HG03045 (cell line): ENCODE results near the gene GFRA4.

Experiments
- ATAC-seq: cut with Tn5 transposase; IDR thresholded peaks from one replicate; pipeline ENCODE4 v1.9.1; 2021; ENCODE audit warnings: mild to moderate bottlenecking, moderate library complexity; ENCODE audit not compliant: unreplicated experiment

GFRA4 gene

GRCh38 chr20:3663031-3663701 is at the start of gene GFRA4:
TSS of gene GFRA4 (minus strand) at chr20:3663399. CDS start at chr20:3663399, 0 bp downstream.
- no peak for ATAC-seq

GRCh38 chr20:3712279-3712873 is 49.2 kb upstream of the GFRA4 start, which contains the start of gene SIGLEC1:
TSS of gene SIGLEC1 (minus strand) at chr20:3712600. CDS start at chr20:3707128, 5,472 bp downstream.
- ATAC-seq, result no peak

DNA sequence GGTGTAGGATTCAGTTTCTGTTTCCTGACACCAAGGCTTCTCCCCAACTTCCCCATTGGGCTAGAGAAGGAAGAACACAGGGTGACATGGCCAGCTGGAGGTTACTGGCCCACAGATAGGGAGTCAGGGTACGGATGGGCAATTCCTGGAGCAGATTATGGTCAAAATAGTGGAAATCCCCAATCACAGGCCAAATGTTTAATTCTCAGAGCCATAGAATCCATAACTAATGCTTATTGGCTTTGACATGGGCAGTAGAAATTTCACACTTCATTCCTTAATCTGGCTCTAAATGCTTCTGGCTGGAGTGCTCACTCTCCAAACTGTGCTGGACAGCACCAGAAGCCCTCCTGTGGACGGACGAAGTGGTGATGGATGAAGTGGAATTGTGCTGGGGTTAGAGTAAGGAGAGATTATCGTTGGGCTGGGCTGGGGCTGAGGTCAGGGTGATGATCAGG is 48.3 kb upstream of the GFRA4 start:
- no peak for ATAC-seq

DNA sequence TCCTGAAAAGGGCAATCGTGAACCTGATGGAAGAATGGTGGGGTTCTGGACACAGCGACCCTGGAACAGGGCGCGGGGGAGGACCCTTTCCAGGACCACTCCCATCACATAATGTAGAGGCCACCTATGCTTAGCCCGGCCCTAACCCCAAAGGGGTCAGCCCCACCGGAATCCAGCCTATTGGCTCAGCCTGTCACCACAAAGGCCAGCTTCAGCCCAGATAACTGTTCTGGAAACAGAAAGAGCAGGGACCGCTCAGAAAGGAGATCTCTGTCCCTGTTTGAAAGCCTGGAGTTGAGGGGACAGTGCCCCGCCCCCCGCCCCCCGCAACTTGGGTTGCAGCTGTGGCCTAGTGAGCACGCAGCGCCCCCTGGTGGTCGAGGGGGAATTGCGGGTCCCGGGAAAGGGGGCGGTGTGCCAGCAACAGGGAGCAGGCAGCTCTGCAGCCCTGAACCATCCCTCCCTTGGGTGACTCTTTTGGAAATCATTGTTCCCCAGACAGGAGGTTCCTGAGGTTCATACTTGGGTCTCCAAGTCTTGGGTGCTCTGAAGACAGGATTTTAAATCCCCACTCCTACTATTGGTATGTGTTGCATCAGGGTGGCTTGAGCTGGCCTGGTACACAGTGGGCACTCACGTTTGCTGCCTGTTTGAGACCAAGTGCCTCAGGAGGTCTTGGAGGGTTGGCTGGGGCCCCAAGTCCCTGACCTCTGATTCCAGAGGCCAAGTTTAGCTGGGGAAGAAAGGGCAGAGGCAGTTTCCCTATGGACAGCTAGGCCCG is 47.7 kb upstream of the GFRA4 start:
- ATAC-seq, result no peak

DNA sequence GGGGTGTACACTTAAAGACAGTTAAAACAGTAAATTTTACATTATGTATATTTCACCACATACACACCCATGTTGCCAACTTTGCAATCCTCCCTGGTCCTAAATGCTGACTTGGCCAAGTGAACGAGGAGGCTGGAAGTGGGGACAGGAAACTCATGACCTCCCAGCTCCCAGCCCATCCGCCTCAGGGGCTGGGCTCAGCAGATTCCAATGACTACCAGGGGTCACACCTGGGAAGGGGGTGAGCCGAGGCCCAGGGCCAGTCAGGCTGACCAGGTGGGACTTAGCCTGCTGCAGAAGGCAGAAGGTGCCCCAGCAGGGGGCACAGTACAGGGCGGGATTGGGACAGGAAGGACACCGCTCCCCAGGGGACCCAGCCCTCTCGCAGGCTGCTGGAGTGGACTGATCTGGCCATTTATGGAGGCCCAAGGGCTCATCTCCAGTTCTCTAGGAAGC is 46.8 kb upstream of the GFRA4 start:
- ATAC-seq, result no peak

DNA sequence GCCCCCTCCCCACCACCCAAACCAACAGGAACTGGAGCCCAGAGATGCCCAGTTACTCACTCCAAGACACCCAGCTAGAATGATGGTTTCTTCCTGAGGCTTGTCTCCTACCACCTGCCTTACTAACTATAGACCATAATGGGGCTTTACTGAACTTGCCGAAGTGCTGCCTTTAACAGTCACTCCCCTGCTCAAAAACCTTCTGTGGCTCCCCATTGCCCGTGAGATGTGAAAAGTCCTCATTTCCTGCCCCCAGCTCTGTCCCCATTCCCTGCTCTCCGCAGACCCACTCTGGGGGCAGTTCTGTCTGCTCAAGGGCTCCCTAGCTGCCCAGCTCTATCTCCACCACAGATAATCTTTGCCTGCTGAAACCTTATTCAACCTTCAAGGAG is 44.3 kb upstream of the GFRA4 start:
- no peak for ATAC-seq

DNA sequence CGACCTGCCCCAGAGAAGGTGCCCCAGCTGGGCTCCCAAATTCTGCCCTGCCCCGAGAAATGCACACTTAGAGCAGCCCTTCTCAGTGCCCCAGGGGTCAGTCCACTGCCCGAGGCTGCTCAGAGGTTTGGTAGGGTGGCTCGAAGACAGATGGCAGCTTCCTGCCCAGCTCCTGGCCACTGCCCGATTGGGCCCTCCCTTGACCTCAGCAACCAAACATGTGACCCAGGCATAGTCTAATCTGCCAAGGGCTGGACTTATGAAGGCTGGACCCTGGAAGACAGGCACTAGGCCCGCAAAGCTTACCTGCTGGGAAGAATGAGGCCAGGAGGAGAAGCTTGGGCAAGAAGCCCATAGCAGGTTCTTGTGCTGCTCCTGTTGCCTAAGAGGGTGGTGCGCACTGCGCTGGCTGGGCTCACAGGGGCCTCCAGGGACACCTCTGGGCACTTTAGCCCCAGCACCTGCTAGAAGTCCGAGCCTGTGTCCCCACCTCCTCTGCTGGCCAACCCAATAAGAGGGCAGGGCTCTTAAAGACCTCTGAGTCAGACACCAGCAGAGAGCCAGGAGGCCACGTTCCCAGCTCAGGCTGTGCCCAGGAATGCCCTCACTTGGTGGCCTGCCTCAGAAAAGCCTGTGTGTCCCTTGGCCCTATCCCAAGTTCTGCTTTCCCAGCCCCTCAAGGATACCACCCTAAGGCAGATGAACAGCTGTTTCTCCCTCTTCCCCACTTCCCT is 43.7 kb upstream of the GFRA4 start:
- ATAC-seq, result no peak

- ATAC-seq, result no peak
These were observed 43.0 kb upstream of the GFRA4 start for GRCh38 chr20:3705970-3706739.

DNA sequence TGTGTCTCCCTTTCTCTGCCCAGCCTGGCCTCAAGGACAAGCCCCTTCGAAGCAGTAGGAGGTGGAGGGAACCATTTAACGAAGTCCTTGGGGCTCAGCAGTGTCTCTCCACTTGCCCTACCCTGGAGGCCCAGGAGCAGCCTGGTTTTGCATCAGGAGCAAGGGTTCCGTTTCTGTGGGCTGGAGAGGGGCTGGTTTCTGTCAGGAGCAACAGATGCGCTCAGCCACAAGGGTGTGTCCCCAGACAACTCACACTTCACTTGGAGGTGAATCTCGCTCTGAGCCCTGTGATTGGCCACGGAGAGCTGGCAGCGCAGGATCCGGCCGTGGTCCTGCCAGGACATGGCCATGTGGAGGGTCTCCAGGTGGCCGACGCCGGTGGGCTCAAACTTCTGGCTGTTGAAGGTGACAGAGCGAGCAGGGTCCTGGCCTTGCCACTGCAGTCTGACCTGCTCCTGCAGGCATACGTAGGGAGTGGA is 42.3 kb upstream of the GFRA4 start:
- no peak for ATAC-seq

GRCh38 chr20:3704087-3704486 is 40.9 kb upstream of the GFRA4 start:
- ATAC-seq, result no peak

- no peak for ATAC-seq
These were observed 39.6 kb upstream of the GFRA4 start for GRCh38 chr20:3702611-3703391.

DNA sequence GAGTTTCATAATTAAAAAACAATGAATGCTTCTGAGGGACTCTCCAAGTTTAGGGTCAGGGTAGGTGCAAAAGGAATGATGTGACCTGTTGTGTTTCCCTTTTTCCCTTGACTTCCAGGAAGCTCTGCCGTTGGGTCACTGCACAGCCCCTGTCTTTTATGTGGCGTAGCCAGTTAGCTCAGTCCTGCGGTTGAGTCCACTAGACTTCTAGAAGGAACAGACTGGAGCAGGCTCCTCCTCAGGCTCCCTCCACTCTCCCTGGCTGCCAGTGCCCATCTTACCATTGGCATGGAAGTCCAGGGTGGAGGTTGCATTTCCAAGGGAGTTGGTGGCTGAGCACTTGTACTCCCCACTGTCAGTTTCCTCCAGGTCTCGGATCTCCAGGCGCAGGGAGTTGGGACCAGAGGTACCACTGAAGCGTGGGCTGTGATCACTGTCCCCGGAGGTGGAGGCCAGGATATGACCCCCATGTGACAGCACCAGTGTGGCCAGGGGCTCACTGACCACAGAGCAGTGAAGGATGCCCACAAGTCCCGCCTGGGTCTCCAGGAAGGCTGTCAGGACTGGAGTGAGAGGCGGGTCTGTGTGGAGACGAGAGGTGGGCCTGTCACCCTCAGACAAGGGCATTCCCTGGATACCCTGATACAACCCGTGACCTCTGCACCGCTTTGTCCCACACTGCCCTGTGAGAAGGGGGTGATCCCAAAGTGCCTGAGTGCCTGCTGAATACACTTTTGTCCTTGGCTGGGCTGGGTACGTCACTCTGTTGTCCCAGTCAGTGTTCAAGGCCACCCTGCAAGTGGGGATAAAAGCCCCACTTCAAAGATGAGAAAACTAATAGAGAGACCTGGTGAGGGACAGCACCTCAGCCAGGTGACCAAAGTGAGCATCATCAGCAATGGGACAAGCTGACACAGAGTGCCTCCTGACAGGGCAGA is 38.1 kb upstream of the GFRA4 start:
- no peak for ATAC-seq

GRCh38 chr20:3699037-3699436 is 35.8 kb upstream of the GFRA4 start:
- no peak for ATAC-seq

- no peak for ATAC-seq
These were observed 35.4 kb upstream of the GFRA4 start for GRCh38 chr20:3698591-3699001.

DNA sequence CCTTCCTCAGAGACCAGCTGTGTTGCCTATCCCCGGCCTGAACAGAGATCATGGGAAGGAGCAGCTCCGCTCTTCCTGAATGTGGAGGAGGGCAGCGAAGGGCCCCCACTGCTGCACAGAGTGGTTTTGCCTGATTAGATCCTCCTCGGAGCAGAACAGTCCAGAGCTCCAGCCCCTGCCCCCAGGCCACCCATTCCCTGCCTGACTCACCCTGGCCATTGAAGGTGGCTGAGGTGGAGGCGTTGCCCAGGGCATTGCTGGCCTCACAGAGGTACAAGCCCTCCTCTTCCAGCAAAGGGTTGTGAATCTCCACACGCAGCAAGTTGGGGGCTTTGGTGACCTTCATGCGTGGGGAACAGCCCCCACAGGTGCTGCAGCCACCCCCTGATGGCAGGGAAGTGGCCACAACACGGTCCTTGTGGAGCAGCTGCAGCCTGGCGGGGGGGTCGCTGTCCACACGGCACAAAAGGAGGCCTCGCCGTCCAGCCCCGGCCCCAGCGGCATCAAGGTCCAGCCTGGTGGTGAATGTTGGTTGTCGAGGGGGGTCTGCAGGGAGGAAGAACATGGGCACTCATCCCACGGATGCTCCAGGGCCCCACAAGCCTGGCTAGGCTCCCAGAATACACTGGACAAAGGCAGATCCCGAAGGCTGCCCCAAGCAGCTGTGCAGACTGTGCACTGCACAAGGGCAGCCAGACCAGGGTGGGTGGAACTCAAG is 34.5 kb upstream of the GFRA4 start:
- ATAC-seq, result no peak

DNA sequence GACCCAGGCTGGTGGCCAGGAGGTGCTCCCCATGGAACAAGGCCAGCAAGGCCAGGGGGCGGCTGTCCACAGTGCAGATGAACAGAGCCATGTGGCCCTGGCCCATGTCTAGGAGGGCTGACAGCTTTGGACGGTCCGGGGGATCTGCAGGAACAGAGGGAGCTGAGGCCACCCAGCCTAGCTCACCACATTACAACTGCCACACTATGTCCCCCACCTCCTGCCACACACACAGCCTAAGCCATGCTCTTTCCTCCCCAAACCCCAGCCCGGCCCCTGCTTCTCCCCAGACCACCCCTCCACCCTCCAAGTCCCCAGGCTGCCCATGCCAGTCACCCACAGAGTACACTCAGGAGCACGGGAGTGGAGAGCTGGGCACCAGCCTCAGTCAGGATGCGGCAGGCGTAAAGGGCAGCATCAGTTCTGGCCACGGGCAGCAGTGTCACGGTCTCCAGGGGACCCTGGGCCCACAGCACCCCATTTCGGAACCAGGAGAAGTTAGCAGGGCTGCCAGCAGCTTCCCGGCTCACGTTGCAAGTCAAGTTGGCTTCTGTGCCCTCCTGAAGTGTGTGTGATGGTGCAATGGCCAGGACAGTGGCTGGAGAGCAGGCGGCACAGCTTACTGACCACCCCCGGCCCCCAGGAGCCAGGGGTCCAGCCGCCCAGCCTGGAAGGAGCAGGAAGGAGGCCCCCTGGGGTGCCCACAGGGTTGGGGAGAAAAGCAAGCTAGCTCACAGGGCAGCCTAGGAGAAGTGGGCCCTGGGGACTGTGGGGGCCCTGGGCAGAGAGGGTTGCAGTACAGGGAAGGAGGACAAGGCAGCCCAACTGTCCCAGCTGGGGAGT is 33.8 kb upstream of the GFRA4 start:
- no peak for ATAC-seq

DNA sequence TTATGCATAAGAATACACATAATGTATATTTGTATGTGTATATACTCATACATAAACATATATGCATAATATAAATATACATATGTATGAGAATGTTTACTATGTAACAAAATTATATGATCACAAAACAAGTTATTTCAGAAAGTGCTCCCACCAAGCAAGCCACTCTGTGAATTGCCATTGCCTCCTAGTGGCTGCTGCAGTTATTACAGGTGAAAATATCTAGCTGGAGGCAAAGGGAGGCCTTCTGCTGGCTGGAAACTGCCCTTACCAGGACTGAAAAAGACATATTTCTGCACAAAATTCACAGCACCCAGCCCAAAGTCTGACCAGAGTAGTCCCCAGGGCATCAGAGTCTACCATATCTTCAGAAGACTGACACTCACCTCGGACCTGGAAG is 33.0 kb upstream of the GFRA4 start:
- no peak for ATAC-seq
